Measurements from ENCODE around the gene RFX2.
"Not testable (repeated sequence)": the region's sequence is repeated elsewhere in the genome, so short reads cannot be mapped to it uniquely, and the experiment has no call there.

RFX2 gene

DNA sequence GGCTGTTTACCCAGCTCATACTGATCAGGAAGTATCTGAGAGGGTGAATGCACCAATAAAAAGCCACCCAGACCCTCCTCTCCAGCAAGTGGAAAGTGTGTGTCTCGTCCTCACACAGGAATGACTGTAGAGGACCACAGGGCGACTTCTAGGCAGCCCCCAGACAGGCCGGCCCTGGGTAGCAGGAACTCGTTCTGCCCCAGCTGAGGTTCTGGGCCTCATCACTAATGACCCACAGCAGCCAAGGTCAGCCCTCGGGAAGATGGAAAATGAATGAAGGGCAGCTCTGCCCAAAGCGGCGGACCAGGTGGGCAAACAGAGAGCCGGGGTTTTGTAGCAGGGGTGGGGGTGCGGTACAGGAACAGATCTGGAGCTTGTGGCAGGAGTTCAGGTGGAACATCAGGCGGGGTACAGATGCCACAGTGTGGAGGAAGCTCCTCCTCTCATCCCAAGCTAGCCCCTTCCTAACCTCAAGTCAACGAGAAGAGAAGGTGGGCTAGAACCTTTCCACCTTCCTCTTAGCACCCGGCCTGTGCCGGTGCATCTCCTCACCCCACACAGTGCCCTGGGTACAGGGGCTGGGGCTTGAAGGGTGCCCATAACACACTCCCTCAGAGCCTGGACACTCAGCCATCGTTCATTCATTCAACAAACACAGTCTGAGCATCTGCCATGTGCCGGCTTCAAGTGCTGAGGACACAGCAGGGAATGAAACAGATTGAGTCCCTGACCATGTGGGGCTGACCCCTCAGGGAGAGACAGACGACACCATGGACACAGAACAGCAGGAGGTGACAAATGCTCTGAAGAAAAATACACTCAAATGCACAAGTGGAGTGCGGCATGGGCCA is 36.2 kb downstream of the RFX2 start:
- DNase-seq: no peak

DNA sequence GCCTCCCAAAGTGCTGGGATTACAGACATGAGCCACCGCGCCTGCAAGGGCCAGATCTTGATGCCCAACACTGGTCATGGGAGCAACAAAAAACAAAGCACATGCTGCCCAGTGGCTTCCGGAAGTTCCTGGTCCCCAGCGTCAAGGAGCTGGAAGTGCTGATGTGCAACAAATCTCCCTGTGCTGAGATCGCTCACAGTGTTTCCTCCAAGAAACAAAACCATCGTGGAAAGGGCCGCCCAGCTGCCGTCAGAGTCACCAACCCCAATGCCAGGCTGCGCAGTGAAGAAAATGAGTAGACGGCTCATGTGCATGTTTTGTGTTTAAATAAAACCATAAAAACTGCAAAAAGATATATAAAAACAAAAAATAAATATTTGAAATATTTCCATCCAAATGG is 37.1 kb downstream of the RFX2 start:
- not testable (repeated sequence) for DNase-seq

DNA sequence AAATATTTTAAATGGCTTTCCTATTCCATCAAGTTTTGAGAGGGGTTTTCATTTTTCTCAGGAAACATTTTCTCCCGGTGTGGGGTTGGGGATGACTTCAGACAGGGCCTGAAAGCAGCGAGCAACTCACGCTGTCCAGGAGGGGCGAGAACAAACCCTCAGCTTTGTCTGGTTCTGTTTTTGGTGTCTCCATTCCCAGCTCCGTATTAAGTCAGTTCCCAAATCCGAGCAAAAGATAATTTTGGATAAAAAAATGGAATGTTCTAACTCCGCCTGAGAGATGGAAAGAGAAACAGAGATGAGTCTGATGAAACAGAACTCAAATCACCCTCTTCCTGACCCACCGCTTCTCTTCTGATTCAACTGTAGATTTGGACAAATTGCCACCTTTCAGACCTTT is 38.4 kb downstream of the RFX2 start:
- DNase-seq: no peak

DNA sequence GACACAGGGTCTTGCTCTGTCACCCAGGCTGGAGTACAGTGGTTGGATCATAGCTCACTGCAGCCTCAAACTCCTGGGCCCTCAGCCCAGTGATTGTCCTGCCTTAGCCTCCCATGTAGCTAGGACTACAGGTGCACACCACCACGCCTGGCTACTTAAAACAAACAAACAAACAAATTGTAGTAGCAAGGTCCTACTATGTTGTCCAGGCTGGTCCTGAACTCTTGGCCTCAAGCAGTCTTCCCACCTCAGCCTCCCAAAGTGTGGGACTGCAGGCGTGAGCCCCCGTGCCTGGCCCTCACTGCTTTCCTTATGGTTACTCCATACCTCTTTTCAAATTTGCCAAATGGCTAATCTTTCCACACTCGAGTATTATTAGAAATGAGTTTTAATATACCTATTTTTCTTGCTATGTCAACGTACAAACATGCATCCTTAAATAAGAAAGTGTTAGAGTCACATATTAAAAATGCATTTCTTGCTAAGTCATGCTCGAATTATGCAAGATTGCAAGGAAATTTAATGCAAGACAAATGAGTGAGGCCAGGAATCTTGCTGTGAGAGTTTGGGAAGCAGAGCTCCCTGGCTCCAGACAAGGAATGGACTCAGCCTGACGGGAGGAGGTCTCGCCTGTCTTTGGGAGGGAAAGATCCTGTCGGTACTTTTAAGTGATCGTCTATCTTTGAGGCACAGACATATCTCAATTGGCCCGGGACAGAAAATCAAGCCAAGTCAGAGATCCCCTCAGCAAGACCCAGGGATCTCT is 39.4 kb downstream of the RFX2 start:
- DNase-seq: no peak

DNA sequence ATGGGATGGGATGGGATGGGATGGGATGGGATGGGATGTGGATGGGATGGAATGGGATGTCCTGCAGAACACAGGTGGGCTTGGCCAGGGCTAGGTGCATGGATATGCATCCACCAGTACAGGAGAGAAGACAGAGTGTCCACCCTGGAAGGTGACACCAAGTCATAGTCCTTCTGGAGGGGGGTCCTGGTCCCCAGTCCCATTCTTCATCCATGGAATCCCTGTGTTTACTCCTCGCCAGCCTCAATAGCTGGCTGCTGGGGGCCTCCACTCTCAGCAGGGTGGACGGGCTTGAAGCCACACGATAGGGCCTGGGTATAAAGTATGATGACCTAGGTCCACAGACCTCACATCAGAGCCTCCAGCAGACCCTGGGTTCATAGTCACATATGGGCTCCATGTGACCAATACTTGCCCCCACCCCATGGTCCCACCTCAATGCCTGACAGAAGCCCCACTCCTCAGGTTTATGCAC is 40.1 kb downstream of the RFX2 start:
- no peak for DNase-seq

DNA sequence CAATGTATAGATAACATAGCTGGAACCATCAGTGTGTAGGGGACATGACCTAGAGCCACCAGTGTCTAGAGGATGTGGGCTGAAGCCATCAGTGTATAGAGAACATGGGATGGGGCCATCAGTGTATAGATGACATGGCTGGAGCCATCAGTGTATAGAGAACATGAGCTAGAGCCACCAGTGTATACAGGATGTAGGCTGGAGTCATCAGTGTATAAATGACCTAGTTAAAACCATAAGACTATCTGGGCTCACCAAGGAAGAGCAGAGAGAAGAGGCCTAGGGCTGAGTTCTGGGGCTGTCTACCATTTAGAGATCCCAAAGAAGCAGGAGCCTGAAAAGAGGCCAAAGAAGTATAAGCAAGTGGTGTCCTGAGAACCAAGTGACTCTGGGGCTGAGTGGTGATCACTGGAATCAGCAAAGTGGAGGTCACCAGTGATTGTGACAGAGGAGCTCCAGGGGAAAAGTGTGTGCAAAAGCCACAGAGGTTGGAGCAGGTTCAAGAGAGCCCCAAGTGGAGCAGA is 41.0 kb downstream of the RFX2 start:
- no peak for DNase-seq

DNA sequence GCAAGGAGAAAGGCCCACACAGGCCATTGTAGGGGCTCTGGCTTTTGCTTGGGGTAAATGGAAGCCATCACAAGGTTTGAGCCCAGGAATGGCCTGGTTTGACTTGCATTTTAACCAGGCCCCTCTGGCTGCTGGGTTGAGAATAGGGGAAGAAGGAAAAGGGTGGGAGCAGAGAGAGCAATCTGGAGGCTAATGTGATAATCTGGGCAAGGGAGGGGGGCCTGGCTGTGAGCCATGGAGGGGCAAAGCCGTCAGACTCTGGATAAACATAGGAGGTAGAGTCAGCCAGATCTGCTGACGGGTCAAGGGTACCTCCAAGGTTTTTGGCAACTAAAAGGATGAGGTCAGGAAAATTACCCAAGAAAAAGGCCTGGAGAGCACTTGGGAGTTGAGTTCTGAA is 41.6 kb downstream of the RFX2 start:
- DNase-seq: no peak

DNA sequence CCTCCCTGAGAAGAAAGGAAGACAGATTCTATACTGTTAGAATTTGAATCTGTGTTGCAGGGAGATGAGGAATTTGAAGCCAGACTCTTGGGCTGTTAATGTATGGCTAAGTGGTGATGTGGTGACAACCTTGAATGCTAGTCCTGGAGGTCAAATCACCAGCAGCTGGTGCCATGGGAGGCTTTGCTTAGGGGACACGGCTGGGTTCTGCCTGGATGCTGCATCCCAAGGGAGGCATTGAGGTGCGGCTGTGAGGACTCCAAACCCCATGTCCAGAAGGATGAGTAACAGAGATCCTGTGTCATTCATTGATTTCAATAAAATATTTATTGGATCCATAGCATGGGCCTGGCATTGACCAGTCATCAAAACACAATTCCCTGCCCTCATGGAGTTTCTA is 42.3 kb downstream of the RFX2 start:
- no peak for DNase-seq

DNA sequence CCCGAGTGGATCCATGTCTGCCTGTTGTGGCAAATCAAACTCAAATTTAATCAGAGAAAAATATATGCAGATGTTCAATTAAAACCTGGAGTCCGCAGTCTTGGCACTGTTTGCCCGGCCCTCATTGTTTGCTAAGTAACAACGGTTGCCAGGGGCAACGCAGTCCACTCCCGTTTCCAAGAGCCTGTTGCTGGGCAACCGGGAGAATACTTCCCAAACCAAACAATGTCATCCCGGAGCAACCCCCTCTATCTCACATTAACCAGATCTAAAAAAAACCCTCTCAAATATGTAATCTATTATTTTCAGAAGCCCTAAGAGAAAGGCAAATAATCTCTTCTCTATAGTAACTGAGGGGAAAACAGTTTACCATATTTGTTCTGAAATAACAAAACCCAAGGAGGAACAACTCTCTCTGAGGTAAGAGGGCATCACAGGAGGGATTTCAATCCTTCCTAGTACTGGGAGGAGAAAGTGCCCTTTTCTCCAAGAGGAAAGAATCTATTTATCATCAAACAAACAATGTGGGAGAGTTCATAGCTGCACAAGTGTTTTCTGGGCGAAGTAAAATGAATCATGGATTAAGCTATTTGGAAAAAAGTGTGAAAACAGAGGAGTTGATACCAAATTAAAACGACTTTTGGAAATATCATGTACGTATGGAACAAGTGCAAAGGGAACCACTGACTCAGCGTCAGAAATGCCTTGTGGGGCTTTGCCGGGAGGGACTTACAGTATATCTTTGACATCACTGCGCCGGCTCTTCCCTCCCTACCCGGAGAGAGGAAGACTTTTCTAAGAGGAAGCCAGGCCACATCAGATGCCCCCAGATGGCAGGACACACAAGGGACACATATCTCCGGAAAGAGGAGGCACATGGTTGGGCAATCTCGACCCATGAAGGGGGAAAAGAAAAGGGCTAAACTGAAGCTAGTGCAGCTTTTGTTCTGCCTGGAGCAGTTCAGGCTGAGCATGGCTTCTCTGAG is 43.3 kb downstream of the RFX2 start:
- no peak for DNase-seq

DNA sequence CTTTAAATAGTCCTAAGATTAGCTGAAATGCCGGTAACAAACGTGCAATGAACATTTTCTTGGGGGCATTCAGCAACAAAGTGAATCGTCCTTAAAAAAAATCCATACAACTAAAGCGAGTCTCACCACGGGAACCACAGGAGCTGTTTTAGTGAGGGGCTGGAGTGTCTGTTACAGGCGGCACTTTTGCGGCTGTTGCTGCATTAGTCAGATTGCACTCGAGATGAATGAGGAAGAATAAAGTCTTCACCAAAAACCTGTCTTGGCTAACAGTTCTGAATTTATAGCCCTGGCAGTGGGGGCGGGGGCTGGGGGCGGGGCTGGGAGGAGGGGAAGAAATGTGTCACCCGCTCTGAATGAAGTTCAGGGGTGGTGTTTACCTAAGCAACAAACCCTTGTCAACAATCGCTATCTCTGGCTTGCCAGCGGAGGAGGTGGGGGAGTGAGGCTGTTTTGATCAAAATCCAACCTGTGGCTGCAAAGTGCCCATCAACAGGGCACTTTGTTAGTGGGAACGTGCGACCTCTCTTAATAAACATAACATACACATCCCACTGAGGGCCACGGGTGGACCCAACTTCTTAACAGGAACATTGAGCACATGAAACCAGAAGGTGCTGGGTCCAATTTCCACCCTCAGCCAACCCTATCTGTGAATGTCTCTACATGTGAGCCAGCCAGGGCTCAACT is 44.5 kb downstream of the RFX2 start:
- DNase-seq: peak; percentile 45

DNA sequence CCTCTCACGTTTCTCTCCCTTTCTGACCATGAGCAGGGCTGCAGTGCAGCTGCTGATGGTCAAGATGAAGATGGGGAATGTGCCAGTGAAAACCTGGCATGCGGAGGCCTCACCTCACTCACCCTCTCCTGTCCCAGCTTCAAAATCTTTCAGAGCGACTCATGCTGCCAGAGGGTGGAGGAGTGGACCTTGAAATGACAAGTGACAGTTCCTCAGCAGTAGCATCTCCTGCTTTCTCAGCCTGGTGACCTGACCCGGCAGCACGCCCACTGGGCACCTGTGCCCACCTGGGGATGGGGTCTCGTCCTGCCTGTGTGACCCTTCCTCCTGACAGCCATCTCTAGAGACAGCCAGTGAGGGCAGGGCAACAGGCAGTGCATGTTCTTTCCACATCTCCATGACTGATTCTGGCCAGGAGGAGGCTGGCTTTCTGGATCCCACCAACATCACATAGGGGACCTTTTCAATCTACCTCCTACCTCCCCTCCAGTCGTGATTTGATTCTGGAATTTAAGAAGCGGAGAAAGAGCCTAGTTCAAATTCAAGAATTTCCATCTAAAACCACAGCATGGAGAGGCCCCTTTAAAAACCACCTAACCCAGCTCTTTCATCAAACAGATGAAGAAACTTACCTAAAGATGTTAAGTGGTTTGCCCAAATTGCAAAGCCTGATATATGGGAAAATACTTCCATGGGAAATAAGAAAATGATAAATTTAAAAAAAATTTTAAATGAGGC is 45.8 kb downstream of the RFX2 start:
- no peak for DNase-seq

DNA sequence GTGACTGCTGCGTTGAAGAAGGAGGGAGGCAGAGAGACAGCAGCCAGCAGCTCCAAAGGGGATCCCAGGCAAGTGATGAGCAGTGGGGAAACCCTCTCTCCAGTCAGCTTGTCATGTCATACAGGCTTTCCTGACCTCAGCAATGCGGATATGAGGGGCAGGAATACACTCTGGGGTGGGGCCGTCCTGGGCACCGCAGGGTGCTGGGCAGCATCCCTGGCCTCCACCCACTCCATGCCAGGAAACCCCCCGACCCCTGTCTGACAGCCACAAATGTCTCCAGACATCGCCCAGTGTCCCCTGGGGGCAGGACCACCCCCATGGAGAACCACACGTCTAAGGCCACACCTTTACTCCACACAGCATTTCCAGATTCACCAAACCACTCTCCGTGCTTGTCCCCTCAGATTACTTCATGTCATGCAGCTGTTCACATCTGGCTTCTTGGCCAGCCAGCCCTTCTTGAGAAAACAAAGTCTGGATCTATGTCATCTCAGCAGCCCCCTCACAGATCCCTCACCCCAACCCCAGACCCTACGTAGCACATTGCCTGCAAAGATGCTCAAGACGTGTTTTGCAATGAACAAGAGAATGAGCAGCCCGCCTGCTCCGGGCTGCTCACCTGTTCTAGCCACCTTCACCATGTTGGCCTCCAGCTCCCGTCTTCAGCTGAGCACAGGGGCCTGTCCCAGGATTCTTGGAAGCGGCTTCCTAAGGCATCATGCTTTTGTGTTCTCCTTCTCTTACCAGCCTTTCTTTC is 46.5 kb downstream of the RFX2 start:
- DNase-seq: no peak

DNA sequence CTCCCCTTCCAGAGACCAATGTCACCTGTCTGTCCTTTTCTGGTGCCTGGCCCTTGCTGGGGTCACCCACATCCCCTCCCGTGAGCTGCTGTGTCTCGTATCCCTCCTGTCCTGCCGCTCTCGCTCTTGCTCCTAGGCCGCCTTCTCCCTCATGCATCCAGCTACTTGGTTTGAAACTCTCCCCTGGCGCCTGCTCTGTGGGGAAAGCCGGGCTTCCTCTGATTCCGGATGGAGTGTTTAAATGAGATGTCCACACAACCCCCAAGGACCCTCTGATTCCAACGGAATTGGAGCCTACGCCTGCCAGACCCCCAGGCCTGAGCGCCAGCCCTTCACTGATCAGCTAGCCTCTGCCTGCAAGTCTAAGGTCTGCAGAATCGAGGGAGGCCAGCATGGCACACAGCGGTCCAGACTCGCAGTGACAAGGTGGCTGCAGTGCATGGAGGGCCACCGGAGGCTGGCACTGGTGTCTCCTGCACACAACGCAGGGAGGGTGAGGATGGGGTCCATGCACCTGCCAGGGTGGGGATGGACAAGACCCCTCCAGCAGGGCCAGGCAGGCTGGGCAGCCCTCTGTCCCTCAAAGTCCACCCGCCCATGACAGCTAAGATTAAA is 47.2 kb downstream of the RFX2 start:
- no peak for DNase-seq

DNA sequence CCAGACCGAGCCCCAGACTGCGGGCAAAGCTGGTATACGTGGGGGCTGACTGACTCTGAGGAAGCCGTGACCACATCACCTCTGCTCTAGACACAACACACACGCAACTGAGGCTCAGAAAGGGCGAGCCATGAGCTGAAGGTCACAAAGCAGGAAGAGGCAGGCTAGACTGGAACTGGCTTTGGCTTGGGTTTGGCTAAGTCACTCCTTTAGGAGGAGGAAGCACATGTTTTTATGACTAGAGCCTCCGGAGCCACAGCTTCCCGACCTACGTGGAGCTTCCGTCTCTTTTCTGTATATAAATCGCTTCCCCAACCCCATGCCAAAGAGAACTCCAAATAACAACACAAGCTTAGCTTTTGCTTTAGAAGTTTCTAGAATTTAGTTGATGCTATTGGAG is 48.0 kb downstream of the RFX2 start:
- DNase-seq: no peak

DNA sequence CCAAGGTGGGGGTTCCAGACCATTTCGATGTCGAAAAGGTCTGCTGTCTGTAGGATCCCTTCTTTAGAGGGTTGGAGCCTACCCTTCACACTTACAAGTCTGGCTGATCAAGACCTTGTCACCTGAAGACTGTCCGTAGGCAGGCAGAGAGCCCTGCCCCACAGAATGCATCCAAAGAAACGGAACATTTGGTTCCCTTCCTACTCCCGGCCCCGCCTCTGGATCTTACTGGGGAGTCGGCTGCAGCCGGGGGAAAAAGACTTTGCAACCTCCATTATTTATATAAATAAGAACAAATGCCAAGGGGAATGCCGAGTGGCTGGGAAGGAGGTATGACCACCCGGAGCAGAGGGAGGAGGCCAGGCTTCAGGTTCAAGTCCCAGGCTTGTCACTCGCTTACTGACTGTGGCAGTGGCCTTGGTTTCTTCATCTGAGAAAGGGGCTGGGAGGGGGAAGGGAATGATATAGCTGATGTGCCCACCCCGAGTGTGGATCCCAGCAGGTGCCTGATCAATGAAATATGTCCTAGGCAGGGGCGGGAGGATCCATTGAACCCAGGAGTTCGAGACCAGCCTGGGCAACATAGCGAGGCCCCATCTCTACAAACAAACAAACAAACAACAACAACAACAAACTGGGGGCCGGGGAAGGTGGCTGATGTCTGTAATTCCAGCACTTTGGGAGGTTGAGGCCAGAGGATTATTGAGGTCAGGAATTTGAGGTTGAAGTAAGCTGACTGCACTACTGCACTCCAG is 48.7 kb downstream of the RFX2 start:
- no peak for DNase-seq

DNA sequence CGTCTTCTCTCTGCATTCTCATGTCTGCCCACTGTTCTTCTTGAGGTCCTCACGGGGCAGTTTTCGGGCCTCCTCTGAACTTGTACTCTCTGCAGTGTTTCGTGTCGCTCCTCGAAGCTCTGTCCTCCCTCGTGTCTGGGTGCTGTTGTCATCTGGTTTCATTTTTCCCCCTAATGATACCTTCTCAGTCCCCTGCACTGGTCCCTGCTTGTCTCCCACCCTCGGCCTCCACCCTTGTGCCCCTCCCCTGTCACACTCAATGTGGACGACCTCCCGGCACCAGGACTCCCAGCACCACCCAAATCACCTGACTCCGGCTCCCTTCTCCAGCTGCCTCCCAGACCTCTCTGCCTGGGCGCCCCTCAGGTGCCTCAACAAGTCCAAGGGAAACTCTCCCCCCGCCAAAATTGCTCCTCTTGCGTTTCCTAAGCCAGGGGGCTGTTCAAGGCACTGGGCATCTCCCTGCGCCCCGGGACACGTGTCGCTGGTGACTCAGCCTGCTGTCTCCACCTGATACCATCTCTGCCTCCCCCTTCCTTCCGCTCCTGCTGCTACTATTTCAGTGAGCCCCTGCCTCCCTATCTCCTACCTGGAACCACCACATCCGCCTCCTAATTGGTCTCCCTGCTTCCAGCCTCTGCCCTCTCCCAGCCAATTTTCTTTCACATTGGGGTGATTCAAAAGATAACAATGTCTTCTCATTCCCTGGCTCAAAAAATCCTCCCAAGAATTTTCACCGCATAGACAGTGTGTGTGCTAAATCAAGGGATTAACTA is 49.5 kb downstream of the RFX2 start:
- DNase-seq: peak; percentile 48

DNA sequence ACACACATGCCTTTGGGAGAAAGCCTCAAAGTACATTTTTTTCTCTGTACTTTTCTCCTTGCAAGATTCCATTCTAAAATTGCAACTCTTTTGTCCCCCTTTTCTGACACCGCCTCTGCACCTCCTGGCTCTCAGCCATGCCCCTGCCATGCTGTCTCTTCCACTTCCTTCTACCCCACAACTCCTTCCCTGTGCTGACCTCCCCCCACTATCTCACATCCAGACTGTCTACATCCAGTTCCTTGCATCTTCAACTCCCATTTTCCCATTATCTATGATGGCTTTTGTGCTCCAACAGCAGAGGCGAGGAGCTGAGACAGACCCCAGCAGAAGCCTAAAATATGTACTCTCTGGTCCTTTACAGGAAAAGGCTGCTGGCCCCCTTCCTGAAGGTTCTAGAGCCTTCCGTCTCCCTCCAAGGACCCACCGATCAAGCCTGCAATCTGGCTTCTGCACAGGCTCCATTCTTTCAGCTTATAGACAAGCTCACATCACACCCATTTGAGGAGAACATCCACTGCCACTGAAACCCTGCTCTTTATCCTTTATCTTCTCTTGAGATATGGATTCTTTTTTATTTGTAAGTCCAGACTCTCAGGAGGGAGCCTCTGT is 50.2 kb downstream of the RFX2 start:
- no peak for DNase-seq

DNA sequence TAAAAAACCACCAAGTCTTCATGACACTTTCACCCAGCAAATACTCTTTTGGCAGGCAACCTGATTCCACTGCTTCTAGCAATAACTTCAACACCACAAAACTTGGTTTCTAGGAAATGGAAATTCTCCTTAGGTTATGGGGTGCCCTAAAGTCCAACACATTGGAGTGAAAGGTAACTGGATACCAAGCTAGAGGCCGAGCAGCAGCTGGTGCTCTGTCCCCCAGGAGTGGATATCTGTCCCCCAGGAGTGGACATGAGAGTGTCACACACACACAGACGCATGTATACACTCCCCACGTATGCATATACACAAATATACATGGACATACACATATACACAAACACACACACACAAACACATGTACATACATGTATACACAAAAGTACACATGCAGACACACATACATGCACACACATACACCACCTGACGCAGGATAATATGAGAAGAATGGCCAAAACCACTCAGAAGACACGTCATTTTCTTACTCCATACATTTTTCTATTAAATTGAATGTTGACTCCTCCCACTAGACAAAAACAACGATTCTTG is 50.8 kb downstream of the RFX2 start:
- DNase-seq: no peak
